ENCODE measurements around the gene KRTAP4-3. TPM values are rescaled to one million over a fixed set of nuclear protein-coding genes. Genes with fewer than 3 reads are reported as not detected.
"Not testable (repeated sequence)": the region's sequence is repeated elsewhere in the genome, so short reads cannot be mapped to it uniquely, and the experiment has no call there.

KRTAP4-3 gene
- total RNA-seq, 4 donors from 2014 or later = not detected

- Histone ChIP-seq H3K36me3 (no peaks in the 10 kb centered on the region), H3K27ac (no peak overlapping the region), H3K4me3 (no peak overlapping the region), H3K27me3 (no peaks in the 10 kb centered on the region), H3K4me1 (no peaks in the 10 kb centered on the region), H3K9me3 (no peaks in the 10 kb centered on the region)
- in situ Hi-C loops (cut with MboI; ENCODE audit: low sequenced_read_pairs in 4 of 4) (loop anchor here in 1 of 4 donors (25.0 kb wide), 1 partner anchor 112 kb away; the partner anchor contains the start of genes KRTAP4-7 and KRTAP4-8), intact Hi-C loops (cut with DNase I; ENCODE audit: low total_unique reads) (no loop called here)
- DNase-seq = no peak
- ATAC-seq = no peak
- TF ChIP-seq, protein P1, sequence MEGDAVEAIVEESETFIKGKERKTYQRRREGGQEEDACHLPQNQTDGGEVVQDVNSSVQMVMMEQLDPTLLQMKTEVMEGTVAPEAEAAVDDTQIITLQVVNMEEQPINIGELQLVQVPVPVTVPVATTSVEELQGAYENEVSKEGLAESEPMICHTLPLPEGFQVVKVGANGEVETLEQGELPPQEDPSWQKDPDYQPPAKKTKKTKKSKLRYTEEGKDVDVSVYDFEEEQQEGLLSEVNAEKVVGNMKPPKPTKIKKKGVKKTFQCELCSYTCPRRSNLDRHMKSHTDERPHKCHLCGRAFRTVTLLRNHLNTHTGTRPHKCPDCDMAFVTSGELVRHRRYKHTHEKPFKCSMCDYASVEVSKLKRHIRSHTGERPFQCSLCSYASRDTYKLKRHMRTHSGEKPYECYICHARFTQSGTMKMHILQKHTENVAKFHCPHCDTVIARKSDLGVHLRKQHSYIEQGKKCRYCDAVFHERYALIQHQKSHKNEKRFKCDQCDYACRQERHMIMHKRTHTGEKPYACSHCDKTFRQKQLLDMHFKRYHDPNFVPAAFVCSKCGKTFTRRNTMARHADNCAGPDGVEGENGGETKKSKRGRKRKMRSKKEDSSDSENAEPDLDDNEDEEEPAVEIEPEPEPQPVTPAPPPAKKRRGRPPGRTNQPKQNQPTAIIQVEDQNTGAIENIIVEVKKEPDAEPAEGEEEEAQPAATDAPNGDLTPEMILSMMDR (IDR thresholded peaks at IDR 0.05 in 4 of 5, conservative IDR thresholded peaks at IDR 0.05 in 1 of 5) = no peak
- TF ChIP-seq POLR2A (IDR thresholded peaks at IDR 0.05) = no peak
These were observed 31.5 kb upstream of the KRTAP4-3 start for GRCh38 chr17:41199421-41200078.

DNA sequence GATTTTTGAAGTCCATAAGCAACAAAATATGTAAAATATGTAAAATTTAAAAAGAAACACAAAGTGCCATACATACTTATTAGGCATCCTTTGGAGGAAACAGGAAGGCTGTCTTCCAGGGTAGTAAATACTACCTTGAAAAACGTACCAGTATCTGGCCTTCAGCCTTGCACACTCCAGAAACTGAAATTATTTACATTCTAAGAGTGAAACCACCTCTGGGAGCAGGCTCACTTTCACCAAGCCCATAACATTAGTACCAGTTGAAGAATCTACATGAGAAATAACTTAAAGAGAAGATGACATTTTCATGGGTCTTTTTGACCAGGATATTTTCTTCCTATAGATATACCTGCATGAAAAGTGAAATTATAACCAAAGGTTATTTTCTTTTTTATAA is 28.0 kb upstream of the KRTAP4-3 start:
- H3K4me3 ChIP-seq = no peak overlapping the region
- in situ Hi-C loops (cut with MboI; ENCODE audit: low sequenced_read_pairs in 4 of 4) (loop anchor here in 1 of 4 donors (25.0 kb wide), 1 partner anchor 109 kb away; the partner anchor contains the start of genes KRTAP4-7 and KRTAP4-8), intact Hi-C loops (cut with DNase I; ENCODE audit: low total_unique reads) (no loop called here)
- H3K27ac ChIP-seq = no peak overlapping the region
- H3K36me3 ChIP-seq = no peaks in the 10 kb centered on the region
- ATAC-seq = no peak
- H3K9me3 ChIP-seq = no peaks in the 10 kb centered on the region
- TF ChIP-seq POLR2A (IDR thresholded peaks at IDR 0.05) = no peak
- TF ChIP-seq, protein P1 (IDR thresholded peaks at IDR 0.05 in 4 of 5, conservative IDR thresholded peaks at IDR 0.05 in 1 of 5) = no peak
- no peak for DNase-seq
- H3K27me3 ChIP-seq = no peaks in the 10 kb centered on the region
- H3K4me1 ChIP-seq = no peaks in the 10 kb centered on the region

DNA sequence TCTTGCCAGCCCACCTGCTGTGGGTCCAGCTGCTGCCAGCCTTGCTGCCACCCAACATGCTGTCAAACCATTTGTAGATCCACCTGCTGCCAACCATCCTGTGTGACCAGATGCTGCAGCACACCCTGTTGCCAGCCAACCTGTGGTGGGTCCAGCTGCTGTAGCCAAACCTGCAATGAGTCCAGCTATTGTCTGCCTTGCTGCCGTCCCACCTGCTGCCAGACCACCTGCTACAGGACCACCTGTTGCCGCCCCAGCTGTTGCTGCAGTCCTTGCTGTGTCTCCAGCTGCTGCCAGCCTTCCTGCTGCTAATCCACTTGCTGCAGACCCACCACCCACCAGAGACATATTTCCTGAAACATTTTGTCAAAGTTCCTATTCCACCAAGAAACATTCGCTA is 22.3 kb upstream of the KRTAP4-3 start:
- Histone ChIP-seq H3K27ac (no peak overlapping the region), H3K27me3 (peaks cover 0 to 4% (median 0%) of the 10 kb centered on the region in 3 donors), H3K4me3 (no peak overlapping the region), H3K36me3 (no peaks in the 10 kb centered on the region), H3K4me1 (no peaks in the 10 kb centered on the region), H3K9me3 (no peaks in the 10 kb centered on the region)
- DNase-seq (no peak), ATAC-seq (no peak)
- no peak for TF ChIP-seq POLR2A (IDR thresholded peaks at IDR 0.05)
- TF ChIP-seq, protein P1 (IDR thresholded peaks at IDR 0.05 in 4 of 5, conservative IDR thresholded peaks at IDR 0.05 in 1 of 5) = no peak
- in situ Hi-C loops (cut with MboI; ENCODE audit: low sequenced_read_pairs in 4 of 4) = loop anchor here in 1 of 4 donors (25.0 kb wide), 1 partner anchor 103 kb away; the partner anchor contains the start of genes KRTAP4-7 and KRTAP4-8
- intact Hi-C loops (cut with DNase I; ENCODE audit: low total_unique reads) = no loop called here

GRCh38 chr17:41189837-41190318 is 21.9 kb upstream of the KRTAP4-3 start, which contains the start of gene KRTAP9-1:
Gene KRTAP9-1 (plus strand): TSS chr17:41189887. CDS start chr17:41189887, 0 bp downstream.
- H3K27me3 ChIP-seq; DNase-seq; H3K27ac ChIP-seq; ATAC-seq; H3K4me1 ChIP-seq; intact Hi-C loops (cut with DNase I; ENCODE audit: low total_unique reads); H3K4me3 ChIP-seq; H3K36me3 ChIP-seq; H3K9me3 ChIP-seq: not testable (repeated sequence)
- in situ Hi-C loops (cut with MboI; ENCODE audit: low sequenced_read_pairs in 4 of 4) = loop anchor here in 1 of 4 donors (25.0 kb wide), 1 partner anchor 103 kb away; the partner anchor contains the start of genes KRTAP4-7 and KRTAP4-8

DNA sequence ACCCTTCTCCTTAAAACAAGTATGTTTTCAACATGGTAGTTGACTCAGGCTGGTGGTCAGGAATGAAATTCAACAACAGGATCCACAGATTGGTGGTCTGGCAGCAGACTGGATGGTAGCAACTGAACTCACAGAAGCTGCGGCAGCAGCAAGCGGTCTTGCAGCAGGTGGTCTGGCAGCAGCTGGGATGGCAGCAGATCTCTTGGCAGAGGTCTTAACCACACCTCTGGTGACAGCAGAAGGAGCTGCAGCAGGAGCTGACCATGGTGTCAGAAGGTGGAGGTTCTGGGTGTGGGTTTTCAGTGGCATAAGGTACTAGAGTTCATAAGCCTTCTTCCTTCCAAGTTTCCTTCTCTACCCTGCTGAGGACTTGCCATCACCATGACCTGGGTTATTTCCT is 18.9 kb upstream of the KRTAP4-3 start:
- Histone ChIP-seq H3K27ac (no peak overlapping the region), H3K4me3 (no peak overlapping the region), H3K9me3 (no peaks in the 10 kb centered on the region), H3K4me1 (no peaks in the 10 kb centered on the region), H3K36me3 (no peaks in the 10 kb centered on the region), H3K27me3 (peaks cover 0 to 4% (median 0%) of the 10 kb centered on the region in 3 donors)
- TF ChIP-seq POLR2A (IDR thresholded peaks at IDR 0.05) = no peak
- TF ChIP-seq, protein P1 (IDR thresholded peaks at IDR 0.05 in 4 of 5, conservative IDR thresholded peaks at IDR 0.05 in 1 of 5) = no peak
- DNase-seq = no peak
- ATAC-seq = no peak
- in situ Hi-C loops (cut with MboI; ENCODE audit: low sequenced_read_pairs in 4 of 4) = loop anchor here in 1 of 4 donors (25.0 kb wide), 1 partner anchor 100 kb away; the partner anchor contains the start of genes KRTAP4-7 and KRTAP4-8
- intact Hi-C loops (cut with DNase I; ENCODE audit: low total_unique reads) = no loop called here

All from gastrocnemius medialis (tissue), 4 donors.